ENCODE results near the gene ZC3H4.

The ZC3H4 gene

DNA sequence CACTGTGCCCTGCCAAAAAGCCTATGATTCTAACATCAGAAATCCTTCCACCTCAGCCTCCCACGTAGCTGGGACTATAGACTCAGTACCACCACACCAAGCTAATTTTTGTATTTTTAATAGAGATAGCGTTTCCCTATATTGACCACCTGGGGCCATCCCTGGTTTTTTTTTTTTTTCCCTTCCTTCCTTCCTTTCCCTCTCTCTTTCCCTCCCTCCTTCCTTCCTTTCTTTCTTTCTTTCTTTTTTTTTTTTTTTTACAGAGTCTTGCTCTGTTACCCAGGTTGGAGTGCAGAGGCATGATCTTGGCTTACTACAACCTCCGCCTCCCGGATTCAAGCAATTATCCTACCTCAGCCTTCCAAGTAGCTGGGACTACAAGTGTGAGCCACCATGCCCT lies 16.0 kb upstream of the ZC3H4 start:
- H3K27ac ChIP-seq = peak overlapping the region; percentile 88; the same call in 1 of the 2 replicates
- TF ChIP-seq, protein P1, sequence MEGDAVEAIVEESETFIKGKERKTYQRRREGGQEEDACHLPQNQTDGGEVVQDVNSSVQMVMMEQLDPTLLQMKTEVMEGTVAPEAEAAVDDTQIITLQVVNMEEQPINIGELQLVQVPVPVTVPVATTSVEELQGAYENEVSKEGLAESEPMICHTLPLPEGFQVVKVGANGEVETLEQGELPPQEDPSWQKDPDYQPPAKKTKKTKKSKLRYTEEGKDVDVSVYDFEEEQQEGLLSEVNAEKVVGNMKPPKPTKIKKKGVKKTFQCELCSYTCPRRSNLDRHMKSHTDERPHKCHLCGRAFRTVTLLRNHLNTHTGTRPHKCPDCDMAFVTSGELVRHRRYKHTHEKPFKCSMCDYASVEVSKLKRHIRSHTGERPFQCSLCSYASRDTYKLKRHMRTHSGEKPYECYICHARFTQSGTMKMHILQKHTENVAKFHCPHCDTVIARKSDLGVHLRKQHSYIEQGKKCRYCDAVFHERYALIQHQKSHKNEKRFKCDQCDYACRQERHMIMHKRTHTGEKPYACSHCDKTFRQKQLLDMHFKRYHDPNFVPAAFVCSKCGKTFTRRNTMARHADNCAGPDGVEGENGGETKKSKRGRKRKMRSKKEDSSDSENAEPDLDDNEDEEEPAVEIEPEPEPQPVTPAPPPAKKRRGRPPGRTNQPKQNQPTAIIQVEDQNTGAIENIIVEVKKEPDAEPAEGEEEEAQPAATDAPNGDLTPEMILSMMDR (conservative IDR thresholded peaks at IDR 0.05; ENCODE audit: low read depth) = no peak
- POLR2A ChIA-PET (ENCODE audit: low non-redundant PET) = no interaction called here
- CTCF ChIA-PET = interaction anchor here (0.6 kb wide), 1 partner anchor 10 kb away, joined by 3 read pairs; no protein-coding TSS in a partner anchor
- no peak for DNase-seq (ENCODE audit: low spot score)

DNA sequence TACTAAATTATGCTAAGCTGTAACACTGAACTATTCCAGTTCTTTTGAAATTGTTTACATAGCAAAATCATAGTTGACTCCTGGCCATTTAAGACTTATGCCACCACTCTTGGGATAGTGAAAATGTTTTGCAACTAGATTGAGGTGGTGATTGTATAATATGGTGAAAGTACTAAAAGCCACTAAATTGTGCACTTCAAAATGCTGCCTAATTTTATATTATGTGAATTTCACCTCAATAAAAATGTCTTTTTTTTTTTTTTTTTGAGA lies 12.0 kb upstream of the ZC3H4 start:
- TF ChIP-seq, protein P1 (conservative IDR thresholded peaks at IDR 0.05; ENCODE audit: low read depth) = no peak
- ChIA-PET CTCF (interaction anchor here (0.8 to 1.2 kb wide), 6 partner anchors 12 to 236 kb away, joined by 3 to 7 read pairs (median 4); partner anchors contain the start of gene ZC3H4), POLR2A (ENCODE audit: low non-redundant PET) (no interaction called here)
- no peak for DNase-seq (ENCODE audit: low spot score)
- no peak overlapping the region for H3K27ac ChIP-seq

DNA sequence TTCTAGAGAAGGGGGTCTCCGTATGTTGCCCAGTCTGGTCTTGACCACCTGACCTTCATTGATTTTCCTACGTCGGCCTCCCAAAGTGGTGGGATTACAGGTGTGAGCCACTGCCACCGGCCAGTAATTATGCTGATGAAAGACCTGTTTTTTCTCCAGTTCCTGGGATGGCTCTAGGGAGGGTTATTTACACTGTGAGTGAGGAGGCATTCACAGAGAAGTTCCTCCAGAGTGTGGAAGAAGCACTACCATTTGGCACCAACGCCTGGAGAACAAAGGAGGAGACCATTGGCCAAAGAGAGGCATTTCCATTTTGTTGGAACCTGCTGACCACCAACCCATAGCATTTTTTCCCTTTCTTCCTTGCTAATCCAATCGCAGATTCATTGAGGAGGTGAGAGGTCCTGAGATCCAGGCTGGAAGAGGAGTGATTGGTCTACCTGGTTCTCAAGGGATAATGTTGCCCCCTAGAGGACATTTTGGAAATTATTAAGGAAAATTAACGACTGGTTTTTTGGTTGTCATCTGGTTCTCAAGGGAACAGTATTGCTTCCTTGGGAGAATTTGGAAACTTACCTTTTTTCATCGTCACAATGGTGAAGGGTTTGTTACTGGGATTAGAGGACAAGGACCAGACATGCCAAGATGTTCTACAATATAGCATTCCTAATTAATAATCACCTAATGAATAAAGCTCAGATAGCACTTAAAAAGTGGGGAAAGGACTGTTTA lies 11.5 kb upstream of the ZC3H4 start:
- ChIA-PET POLR2A (ENCODE audit: low non-redundant PET) (no interaction called here), CTCF (interaction anchor here (0.6 to 1.2 kb wide), 7 partner anchors 12 to 236 kb away, joined by 3 to 7 read pairs (median 4); partner anchors contain the start of gene ZC3H4)
- DNase-seq (ENCODE audit: low spot score) = peak; percentile 55
- TF ChIP-seq, protein P1 (conservative IDR thresholded peaks at IDR 0.05; ENCODE audit: low read depth) = peak; percentile 69
- no peak overlapping the region for H3K27ac ChIP-seq

DNA sequence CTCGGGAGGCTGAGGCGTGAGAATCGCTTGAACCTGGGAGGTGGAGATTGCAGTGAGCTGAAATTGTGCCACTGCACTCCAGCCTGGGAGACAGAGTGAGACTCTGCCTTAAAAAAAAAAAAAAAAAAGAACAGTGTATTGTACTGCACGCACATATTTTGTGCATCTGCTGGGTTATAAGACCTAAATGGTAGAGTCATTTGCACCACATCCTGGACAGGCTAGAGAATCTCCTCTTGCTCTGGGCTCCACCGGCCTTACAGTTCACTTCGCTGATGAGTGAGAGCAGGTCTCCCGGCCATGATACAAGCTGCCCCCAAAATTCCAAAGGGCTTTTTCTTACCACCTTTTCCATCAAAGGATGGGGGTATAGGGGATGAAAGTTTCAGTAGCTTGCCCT lies 9.8 kb upstream of the ZC3H4 start:
- DNase-seq (ENCODE audit: low spot score) = no peak
- H3K27ac ChIP-seq = no peak overlapping the region
- ChIA-PET POLR2A (ENCODE audit: low non-redundant PET) (interaction anchor here (0.6 to 0.9 kb wide), 2 partner anchors 9 to 55 kb away, joined by 3 read pairs; no protein-coding TSS in a partner anchor), CTCF (interaction anchor here (0.6 to 2.1 kb wide), 5 partner anchors 30 to 828 kb away, joined by 3 to 9 read pairs (median 5); no protein-coding TSS in a partner anchor)
- TF ChIP-seq, protein P1 (conservative IDR thresholded peaks at IDR 0.05; ENCODE audit: low read depth) = no peak

DNA sequence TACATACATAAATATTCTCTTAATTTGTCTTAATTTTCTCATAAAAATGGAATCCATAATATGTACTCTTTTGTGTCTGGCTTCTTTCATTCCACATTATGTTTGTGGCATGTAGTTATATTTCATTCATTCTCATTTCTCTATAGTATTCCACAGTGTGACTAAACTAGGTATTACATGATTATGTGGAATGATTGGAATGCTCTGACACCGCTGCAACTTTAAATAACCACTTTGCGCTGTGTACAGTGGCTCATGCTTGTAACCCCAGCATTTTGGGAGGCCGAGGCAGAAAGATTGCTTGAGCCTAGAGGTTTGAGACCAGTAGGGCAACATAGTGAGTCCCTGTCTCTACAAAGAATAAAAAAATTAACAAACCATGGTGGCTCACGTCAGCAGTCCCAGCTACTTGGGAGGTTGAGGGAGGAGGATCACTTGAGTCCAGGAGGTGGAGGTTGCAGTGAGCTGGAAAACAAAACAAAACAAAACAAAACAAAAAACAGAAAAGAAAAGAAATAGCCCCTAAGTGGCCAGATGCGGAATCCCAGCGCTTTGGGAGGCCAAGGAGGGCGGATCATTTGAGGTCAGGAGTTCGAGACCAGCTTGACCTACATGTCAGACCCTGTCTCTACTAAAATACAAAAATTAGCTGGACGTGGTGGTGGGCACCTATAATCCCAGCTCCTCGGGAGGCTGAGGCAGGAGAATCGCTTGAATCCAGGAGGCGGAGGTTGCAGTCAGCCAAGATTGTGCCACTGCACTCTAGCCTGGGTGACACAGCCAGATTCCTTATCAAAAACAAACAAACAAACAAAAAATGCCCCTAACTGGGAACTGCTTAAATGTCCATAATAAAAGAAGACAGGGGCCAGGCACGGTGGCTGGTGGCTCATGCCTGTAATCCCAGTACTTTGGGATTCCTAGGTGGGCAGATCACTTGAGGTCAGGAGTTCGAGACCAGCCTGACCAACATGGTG lies 9.1 kb upstream of the ZC3H4 start:
- H3K27ac ChIP-seq = peak overlapping the region; percentile 11; the same call in 1 of the 2 replicates
- ChIA-PET POLR2A (ENCODE audit: low non-redundant PET) (interaction anchor here (0.9 kb wide), 1 partner anchor 9 kb away, joined by 3 read pairs; no protein-coding TSS in a partner anchor), CTCF (interaction anchor here (0.7 to 2.1 kb wide), 2 partner anchors 43 to 44 kb away, joined by 3 to 9 read pairs; no protein-coding TSS in a partner anchor)

More for the DNA sequence above, 9.1 kb upstream of the ZC3H4 start:
- TF ChIP-seq, protein P1 (conservative IDR thresholded peaks at IDR 0.05; ENCODE audit: low read depth) = no peak
- peak; percentile 50 for DNase-seq (ENCODE audit: low spot score)
